Measurements from ENCODE around the gene PTTG1IP. TPM values are rescaled to one million over a fixed set of nuclear protein-coding genes. Genes with fewer than 3 reads are reported as not detected.

The PTTG1IP gene
- polyA plus RNA-seq (2013), result 118 TPM

- peak within 1 kb of the TSS; percentile 67 to 96 (median 87) for H3K4me3 ChIP-seq (ENCODE audit: control insufficient read depth in 1 of 7, extremely low read depth in 1 of 7, insufficient read depth in 4 of 7, low read depth in 2 of 7, low read length in 6 of 7)
- peak; percentile 97 to 98 (median 98) for DNase-seq
- no peaks in the 10 kb centered on the region for H3K36me3 ChIP-seq (ENCODE audit: control insufficient read depth in 4 of 4, insufficient read depth in 4 of 4, low read length in 3 of 4)
- peaks cover 40 to 88% (median 74%) of the 10 kb centered on the region in 4 experiments for H3K4me1 ChIP-seq (ENCODE audit: control extremely low read depth in 1 of 4, control insufficient read depth in 4 of 4, insufficient read depth in 4 of 4, low read length in 3 of 4)
- ChIA-PET CTCF (interaction anchor here (0.8 to 2.1 kb wide), 13 partner anchors 9 to 74 kb away, joined by 3 to 11 read pairs (median 3); no protein-coding TSS in a partner anchor), POLR2A (interaction anchor here (1.1 to 1.4 kb wide), 5 partner anchors 19 to 72 kb away, joined by 3 to 7 read pairs (median 3); partner anchors contain the start of gene UBE2G2)
- no peaks in the 10 kb centered on the region for H3K27me3 ChIP-seq (replicated peaks in 2 of 5; ENCODE audit: control insufficient read depth in 4 of 5, insufficient read depth in 5 of 5, low read length in 4 of 5)
- WGBS (ENCODE audit: insufficient coverage), result under 1% methylated on average over 102 of the region's 123 CpGs
- H3K27ac ChIP-seq (ENCODE audit: insufficient read depth in 1 of 2, low read depth in 1 of 2, low read length in 2 of 2, poor library complexity in 1 of 2, severe bottlenecking in 2 of 2), result peak within 1 kb of the TSS; percentile 64 to 87
- H3K9me3 ChIP-seq (ENCODE audit: control extremely low read depth in 1 of 5, control insufficient read depth in 4 of 5, insufficient read depth in 2 of 5, low read depth in 1 of 5, low read length in 4 of 5), result no peaks in the 10 kb centered on the region
Measured at GRCh38 chr21:44873356-44874239, at the start of gene PTTG1IP. Gene PTTG1IP (minus strand): TSS chr21:44873690. CDS start chr21:44873616, 74 bp downstream.

DNA sequence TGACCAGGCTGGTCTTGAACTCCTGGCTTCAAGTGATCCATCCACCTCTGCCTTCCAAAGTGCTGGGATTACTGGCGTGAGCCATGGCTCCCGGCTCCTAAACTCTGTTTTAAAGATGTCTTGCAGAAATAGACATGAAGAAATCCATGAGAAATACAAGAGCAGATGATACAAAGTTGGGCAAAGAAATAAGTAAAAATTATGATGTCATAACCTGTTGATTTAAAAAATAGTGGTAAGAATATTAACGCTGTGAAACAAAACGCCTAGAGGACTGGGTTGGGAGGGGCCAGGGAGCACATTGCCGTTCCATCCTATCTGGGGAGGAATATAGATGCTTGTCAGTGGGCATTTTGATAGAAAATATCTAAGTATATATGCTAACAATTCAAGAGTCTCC, 48.4 kb upstream of the PTTG1IP start:
- peaks cover 20 to 88% (median 72%) of the 10 kb centered on the region in 4 experiments for H3K4me1 ChIP-seq (ENCODE audit: control extremely low read depth in 1 of 4, control insufficient read depth in 4 of 4, insufficient read depth in 4 of 4, low read length in 3 of 4)
- no peaks in the 10 kb centered on the region for H3K9me3 ChIP-seq (ENCODE audit: control extremely low read depth in 1 of 5, control insufficient read depth in 4 of 5, insufficient read depth in 2 of 5, low read depth in 1 of 5, low read length in 4 of 5)
- DNase-seq, result no peak
- peaks cover 0 to 11% (median 8%) of the 10 kb centered on the region in 4 experiments for H3K36me3 ChIP-seq (ENCODE audit: control insufficient read depth in 4 of 4, insufficient read depth in 4 of 4, low read length in 3 of 4)
- no peak overlapping the region for H3K4me3 ChIP-seq (ENCODE audit: control insufficient read depth in 1 of 7, extremely low read depth in 1 of 7, insufficient read depth in 4 of 7, low read depth in 2 of 7, low read length in 6 of 7)
- WGBS (ENCODE audit: insufficient coverage), result 95% methylated on average over 4 of the region's 5 CpGs
- ChIA-PET POLR2A (no interaction called here), CTCF (interaction anchor here (2.0 kb wide), 1 partner anchor 29 kb away, joined by 6 read pairs; no protein-coding TSS in a partner anchor)
- no peak overlapping the region for H3K27ac ChIP-seq (ENCODE audit: insufficient read depth in 1 of 2, low read depth in 1 of 2, low read length in 2 of 2, poor library complexity in 1 of 2, severe bottlenecking in 2 of 2)
- no peaks in the 10 kb centered on the region for H3K27me3 ChIP-seq (replicated peaks in 2 of 5; ENCODE audit: control insufficient read depth in 4 of 5, insufficient read depth in 5 of 5, low read length in 4 of 5)

DNA sequence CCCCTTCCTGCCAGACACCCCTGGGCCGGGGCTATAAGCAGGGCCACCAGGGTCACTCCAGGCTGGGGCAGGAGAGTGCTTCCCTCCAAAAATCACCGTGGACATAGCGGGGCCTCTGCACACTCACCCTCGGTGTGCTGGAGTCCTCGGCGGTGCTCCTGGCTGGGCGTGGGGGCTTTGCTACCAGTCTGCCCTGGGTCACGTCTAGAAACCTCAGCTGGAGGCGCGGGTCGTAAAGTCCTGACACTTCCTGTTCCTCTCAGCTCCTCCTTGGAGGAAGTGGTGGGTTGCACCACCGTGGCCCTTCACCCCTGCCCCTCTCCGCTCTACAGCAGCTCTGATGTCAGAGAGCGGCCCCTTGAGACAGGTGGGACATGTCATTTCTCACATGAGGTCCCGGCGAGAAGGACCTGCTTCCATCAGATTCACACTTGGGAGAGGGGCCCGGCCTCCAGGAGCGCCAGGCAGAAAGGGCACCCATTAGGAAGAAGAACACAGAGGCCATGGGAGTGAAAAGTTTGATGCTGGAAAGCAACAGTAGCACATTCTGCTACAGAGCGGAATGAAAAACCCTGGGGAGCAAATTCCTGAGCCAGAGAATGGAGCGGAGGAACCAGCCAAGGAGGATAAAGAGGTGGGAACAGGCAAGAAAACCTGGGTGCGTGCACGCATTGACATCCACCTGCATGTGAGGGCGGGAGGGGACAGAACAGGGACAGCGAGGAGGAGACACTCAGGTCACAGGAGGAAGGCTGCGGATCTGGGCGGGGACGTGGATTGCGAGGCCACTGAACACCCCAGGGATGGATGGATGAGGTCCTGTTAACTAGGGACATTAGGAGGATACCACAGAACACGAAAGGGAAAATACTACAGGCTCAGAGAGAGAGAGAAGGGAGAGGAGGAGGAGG, 47.5 kb upstream of the PTTG1IP start, which contains the start of gene ITGB2:
Gene ITGB2, minus strand, starts transcription at position 206 of the 911 bp plus-strand sequence. CDS start 10,117 bp downstream, outside the sequence.
- Histone ChIP-seq H3K27me3 (replicated peaks in 2 of 5; ENCODE audit: control insufficient read depth in 4 of 5, insufficient read depth in 5 of 5, low read length in 4 of 5) (no peaks in the 10 kb centered on the region), H3K4me3 (ENCODE audit: control insufficient read depth in 1 of 7, extremely low read depth in 1 of 7, insufficient read depth in 4 of 7, low read depth in 2 of 7, low read length in 6 of 7) (peak within 1 kb of the TSS; percentile 13 to 70 (median 63)), H3K27ac (ENCODE audit: insufficient read depth in 1 of 2, low read depth in 1 of 2, low read length in 2 of 2, poor library complexity in 1 of 2, severe bottlenecking in 2 of 2) (peak within 1 kb of the TSS in 1 of 2 experiments; percentile 12), H3K4me1 (ENCODE audit: control extremely low read depth in 1 of 4, control insufficient read depth in 4 of 4, insufficient read depth in 4 of 4, low read length in 3 of 4) (peaks cover 19 to 81% (median 63%) of the 10 kb centered on the region in 4 experiments), H3K9me3 (ENCODE audit: control extremely low read depth in 1 of 5, control insufficient read depth in 4 of 5, insufficient read depth in 2 of 5, low read depth in 1 of 5, low read length in 4 of 5) (no peaks in the 10 kb centered on the region), H3K36me3 (ENCODE audit: control insufficient read depth in 4 of 4, insufficient read depth in 4 of 4, low read length in 3 of 4) (peaks cover 0 to 11% (median 8%) of the 10 kb centered on the region in 4 experiments)
- peak; percentile 52 to 86 (median 78) for DNase-seq
- CTCF ChIA-PET, result interaction anchor here (2.0 kb wide), 1 partner anchor 28 kb away, joined by 6 read pairs; no protein-coding TSS in a partner anchor
- WGBS (ENCODE audit: insufficient coverage), result 48% methylated on average over 26 of the region's 29 CpGs
- POLR2A ChIA-PET, result no interaction called here

DNA sequence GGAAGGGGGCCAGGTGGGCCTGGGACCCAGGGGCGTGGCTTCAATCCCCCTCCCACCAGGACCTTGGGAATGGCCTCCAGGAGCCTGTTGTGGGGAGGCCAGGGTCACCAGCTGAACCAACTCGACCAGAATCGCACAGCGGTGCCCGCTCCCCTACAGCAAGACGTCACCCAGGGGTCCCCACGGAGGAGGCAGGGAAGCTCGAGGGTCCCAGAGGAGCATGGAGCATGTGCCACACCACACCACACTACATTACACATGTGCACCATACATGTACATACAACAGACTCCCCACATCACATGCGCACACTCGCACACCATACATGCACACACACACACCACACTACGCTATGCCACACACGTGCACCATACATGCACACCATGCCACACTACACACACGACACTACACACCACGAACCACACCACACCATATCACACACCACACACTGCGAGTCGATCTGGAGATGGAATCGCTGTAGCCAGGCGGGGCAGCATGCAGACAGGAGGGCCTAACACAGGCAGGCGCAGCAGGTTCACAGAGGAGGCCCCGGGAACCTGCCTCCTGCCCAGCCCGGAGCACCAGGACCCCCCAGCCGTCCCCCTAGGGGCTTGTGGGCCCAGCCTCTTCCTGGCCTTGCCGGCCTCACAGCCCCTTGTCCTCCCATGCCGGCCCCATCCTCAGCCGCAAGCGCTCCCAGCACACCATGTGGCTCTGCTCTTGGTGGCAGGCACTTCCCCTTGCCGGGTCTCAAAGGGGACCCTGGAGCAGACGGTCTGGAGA, 46.6 kb upstream of the PTTG1IP start:
- Histone ChIP-seq H3K36me3 (ENCODE audit: control insufficient read depth in 4 of 4, insufficient read depth in 4 of 4, low read length in 3 of 4) (peaks cover 0 to 13% (median 8%) of the 10 kb centered on the region in 4 experiments), H3K9me3 (ENCODE audit: control extremely low read depth in 1 of 5, control insufficient read depth in 4 of 5, insufficient read depth in 2 of 5, low read depth in 1 of 5, low read length in 4 of 5) (no peaks in the 10 kb centered on the region), H3K27ac (ENCODE audit: insufficient read depth in 1 of 2, low read depth in 1 of 2, low read length in 2 of 2, poor library complexity in 1 of 2, severe bottlenecking in 2 of 2) (no peak overlapping the region), H3K4me1 (ENCODE audit: control extremely low read depth in 1 of 4, control insufficient read depth in 4 of 4, insufficient read depth in 4 of 4, low read length in 3 of 4) (peaks cover 15 to 79% (median 60%) of the 10 kb centered on the region in 4 experiments), H3K27me3 (replicated peaks in 2 of 5; ENCODE audit: control insufficient read depth in 4 of 5, insufficient read depth in 5 of 5, low read length in 4 of 5) (no peaks in the 10 kb centered on the region), H3K4me3 (ENCODE audit: control insufficient read depth in 1 of 7, extremely low read depth in 1 of 7, insufficient read depth in 4 of 7, low read depth in 2 of 7, low read length in 6 of 7) (peak overlapping the region; percentile 13 to 70 (median 63))
- CTCF ChIA-PET, result interaction anchor here (0.7 to 2.0 kb wide), 9 partner anchors 8 to 112 kb away, joined by 3 to 6 read pairs (median 4); no protein-coding TSS in a partner anchor
- POLR2A ChIA-PET, result no interaction called here
- peak in 2 of 3 donors; percentile 36 to 51 for DNase-seq
- WGBS (ENCODE audit: insufficient coverage), result 30% methylated on average over 24 of the region's 28 CpGs

DNA sequence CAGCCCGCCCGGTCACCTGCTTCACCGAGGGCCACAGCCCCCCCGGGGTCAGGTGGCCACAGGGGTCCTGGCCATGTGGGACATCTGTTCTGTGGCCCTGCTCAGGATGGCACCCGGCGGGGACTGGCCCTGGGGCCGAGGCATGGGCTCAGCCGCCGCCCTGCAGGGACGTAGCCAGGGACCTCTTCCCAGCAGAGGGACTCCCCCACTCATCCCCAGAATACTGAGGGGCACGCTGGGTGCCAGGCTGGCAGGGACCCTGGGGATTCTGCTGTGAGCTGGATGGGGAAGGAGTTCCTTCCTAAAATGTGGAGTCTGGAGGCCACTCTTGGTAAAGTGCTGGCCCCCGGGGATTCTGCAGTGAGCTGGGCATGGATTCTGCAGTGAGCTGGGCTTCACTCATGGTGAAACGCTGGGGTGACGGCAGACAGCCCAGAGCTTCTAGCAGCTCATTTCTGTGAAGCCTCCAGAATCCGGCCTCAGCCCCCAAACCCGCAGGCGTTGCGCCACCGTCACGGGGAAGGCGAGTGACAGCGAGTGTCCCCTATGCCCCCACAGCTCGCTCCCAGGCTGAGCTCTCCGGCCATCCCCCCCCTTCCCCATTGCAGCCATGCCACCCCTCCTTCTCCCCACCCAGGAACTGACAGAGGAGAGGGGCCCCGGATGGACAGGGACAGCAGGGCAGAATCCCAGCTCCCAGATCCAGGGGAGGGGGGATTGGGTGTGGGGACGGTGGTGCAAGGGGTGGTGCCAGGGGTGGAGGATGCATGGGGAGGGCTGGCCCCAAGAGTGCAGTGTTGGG, 45.8 kb upstream of the PTTG1IP start:
- peak overlapping the region in 1 of 2 experiments; percentile 25 for H3K27ac ChIP-seq (ENCODE audit: insufficient read depth in 1 of 2, low read depth in 1 of 2, low read length in 2 of 2, poor library complexity in 1 of 2, severe bottlenecking in 2 of 2)
- H3K36me3 ChIP-seq (ENCODE audit: control insufficient read depth in 4 of 4, insufficient read depth in 4 of 4, low read length in 3 of 4), result peaks cover 0 to 13% (median 8%) of the 10 kb centered on the region in 4 experiments
- DNase-seq, result no peak
- H3K4me1 ChIP-seq (ENCODE audit: control extremely low read depth in 1 of 4, control insufficient read depth in 4 of 4, insufficient read depth in 4 of 4, low read length in 3 of 4), result peaks cover 17 to 79% (median 61%) of the 10 kb centered on the region in 4 experiments
- WGBS (ENCODE audit: insufficient coverage), result 57% methylated on average over 13 of the region's 26 CpGs
- no peaks in the 10 kb centered on the region for H3K9me3 ChIP-seq (ENCODE audit: control extremely low read depth in 1 of 5, control insufficient read depth in 4 of 5, insufficient read depth in 2 of 5, low read depth in 1 of 5, low read length in 4 of 5)
- ChIA-PET POLR2A (no interaction called here), CTCF (interaction anchor here (0.7 to 1.6 kb wide), 12 partner anchors 8 to 116 kb away, joined by 3 to 6 read pairs (median 4); no protein-coding TSS in a partner anchor)
- no peaks in the 10 kb centered on the region for H3K27me3 ChIP-seq (replicated peaks in 2 of 5; ENCODE audit: control insufficient read depth in 4 of 5, insufficient read depth in 5 of 5, low read length in 4 of 5)
- H3K4me3 ChIP-seq (ENCODE audit: control insufficient read depth in 1 of 7, extremely low read depth in 1 of 7, insufficient read depth in 4 of 7, low read depth in 2 of 7, low read length in 6 of 7), result peak overlapping the region in 6 of 7 experiments; percentile 36 to 70 (median 65)
